ENCODE measurements around the gene HNRNPA1. TPM values are rescaled to one million over a fixed set of nuclear protein-coding genes. Genes with fewer than 3 reads are reported as not detected.

The HNRNPA1 gene
- total and polyA plus RNA-seq, 9 of the 15 experiments (the other 6 are each of a cell fraction or from before 2014, with no cell fraction given) = 1,166 to 2,703 (median 1,815) TPM

DNA sequence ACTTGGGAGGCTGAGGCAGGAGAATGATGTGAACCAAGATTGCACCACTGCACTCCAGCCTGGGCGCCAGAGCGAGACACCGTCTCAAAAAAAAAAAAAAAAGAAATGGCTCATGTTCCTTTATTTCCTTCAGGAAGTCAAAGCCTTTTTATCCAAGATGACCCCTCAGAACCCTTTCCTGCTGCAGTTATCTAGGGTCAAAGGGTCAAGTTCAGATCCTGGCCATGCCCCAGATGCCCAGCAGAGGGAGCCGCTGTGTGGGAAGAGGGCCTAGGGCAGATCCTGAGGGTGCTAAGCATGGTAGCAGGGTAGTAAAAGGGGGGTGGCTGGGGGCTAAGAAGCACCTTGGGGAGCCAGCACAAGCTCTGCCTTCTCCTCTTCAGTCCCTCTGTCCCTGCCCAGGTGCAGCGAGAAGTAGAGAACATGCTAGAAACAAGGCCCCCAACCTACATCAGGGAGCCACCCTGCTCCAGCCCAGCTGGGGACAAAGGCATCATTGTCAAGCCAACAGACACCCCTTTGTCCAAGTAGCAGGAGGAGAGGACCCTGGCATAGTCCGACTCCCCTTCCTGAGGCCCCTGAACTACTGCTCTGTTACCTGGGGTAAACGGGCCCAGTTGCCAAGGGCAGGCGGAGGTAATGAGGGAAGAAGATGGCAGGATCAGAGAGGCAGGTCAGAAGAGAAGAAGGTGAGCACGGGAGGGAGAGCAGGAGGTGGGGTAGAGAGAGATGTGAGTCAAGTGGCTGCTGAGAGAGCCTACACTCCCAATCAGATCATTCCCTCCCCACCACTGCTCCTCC is 13.8 kb downstream of the HNRNPA1 start (continued):
- TF ChIP-seq, protein P1, sequence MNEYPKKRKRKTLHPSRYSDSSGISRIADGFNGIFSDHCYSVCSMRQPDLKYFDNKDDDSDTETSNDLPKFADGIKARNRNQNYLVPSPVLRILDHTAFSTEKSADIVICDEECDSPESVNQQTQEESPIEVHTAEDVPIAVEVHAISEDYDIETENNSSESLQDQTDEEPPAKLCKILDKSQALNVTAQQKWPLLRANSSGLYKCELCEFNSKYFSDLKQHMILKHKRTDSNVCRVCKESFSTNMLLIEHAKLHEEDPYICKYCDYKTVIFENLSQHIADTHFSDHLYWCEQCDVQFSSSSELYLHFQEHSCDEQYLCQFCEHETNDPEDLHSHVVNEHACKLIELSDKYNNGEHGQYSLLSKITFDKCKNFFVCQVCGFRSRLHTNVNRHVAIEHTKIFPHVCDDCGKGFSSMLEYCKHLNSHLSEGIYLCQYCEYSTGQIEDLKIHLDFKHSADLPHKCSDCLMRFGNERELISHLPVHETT (CRISPR knock-in tag; conservative IDR thresholded peaks at IDR 0.05 in 1 of 2, IDR thresholded peaks at IDR 0.05 in 1 of 2) = 0 out of 4 replicates have a peak, but pooled peaks of 1 of the 2 experiments have one; percentile 51
- TF ChIP-seq, protein P2, sequence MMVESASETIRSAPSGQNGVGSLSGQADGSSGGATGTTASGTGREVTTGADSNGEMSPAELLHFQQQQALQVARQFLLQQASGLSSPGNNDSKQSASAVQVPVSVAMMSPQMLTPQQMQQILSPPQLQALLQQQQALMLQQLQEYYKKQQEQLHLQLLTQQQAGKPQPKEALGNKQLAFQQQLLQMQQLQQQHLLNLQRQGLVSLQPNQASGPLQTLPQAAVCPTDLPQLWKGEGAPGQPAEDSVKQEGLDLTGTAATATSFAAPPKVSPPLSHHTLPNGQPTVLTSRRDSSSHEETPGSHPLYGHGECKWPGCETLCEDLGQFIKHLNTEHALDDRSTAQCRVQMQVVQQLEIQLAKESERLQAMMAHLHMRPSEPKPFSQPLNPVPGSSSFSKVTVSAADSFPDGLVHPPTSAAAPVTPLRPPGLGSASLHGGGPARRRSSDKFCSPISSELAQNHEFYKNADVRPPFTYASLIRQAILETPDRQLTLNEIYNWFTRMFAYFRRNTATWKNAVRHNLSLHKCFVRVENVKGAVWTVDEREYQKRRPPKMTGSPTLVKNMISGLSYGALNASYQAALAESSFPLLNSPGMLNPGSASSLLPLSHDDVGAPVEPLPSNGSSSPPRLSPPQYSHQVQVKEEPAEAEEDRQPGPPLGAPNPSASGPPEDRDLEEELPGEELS (CRISPR knock-in tag; IDR thresholded peaks at IDR 0.05; ENCODE audit: borderline replicate concordance) = no peak
- TF ChIP-seq GTF2B (IDR thresholded peaks at IDR 0.05; ENCODE audit: extremely low read depth, insufficient read length) = no peak
- TF ChIP-seq SMC3 (conservative IDR thresholded peaks at IDR 0.05; ENCODE audit: insufficient read depth, low read depth, low read length) = peak; percentile 90
- no peak for TF ChIP-seq ZNF253 (CRISPR knock-in tag; conservative IDR thresholded peaks at IDR 0.05)
- TF ChIP-seq, protein P3, sequence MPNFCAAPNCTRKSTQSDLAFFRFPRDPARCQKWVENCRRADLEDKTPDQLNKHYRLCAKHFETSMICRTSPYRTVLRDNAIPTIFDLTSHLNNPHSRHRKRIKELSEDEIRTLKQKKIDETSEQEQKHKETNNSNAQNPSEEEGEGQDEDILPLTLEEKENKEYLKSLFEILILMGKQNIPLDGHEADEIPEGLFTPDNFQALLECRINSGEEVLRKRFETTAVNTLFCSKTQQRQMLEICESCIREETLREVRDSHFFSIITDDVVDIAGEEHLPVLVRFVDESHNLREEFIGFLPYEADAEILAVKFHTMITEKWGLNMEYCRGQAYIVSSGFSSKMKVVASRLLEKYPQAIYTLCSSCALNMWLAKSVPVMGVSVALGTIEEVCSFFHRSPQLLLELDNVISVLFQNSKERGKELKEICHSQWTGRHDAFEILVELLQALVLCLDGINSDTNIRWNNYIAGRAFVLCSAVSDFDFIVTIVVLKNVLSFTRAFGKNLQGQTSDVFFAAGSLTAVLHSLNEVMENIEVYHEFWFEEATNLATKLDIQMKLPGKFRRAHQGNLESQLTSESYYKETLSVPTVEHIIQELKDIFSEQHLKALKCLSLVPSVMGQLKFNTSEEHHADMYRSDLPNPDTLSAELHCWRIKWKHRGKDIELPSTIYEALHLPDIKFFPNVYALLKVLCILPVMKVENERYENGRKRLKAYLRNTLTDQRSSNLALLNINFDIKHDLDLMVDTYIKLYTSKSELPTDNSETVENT (CRISPR knock-in tag; IDR thresholded peaks at IDR 0.05) = no peak
- TF ChIP-seq ZNF384 (IDR thresholded peaks at IDR 0.05; ENCODE audit: low read depth, low read length) = peak; percentile 82
- TF ChIP-seq, protein P4, sequence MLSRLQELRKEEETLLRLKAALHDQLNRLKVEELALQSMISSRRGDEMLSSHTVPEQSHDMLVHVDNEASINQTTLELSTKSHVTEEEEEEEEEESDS (CRISPR knock-in tag; IDR thresholded peaks at IDR 0.05) = no peak
- TF ChIP-seq ATF2 (CRISPR knock-in tag; IDR thresholded peaks at IDR 0.05) = no peak
- peak; percentile 22; the same call in 1 of the 2 replicates for TF ChIP-seq POLR2G (IDR thresholded peaks at IDR 0.05; ENCODE audit: low read depth, low read length)
- TF ChIP-seq BACH1 (tag; IDR thresholded peaks at IDR 0.05) = no peak
- TF ChIP-seq CREB3 (tag; conservative IDR thresholded peaks at IDR 0.05; ENCODE audit: low read depth) = 0 out of 2 replicates have a peak, but pooled peaks have one; percentile 35
- peak; percentile 65; the same call in 1 of the 2 replicates for TF ChIP-seq ZBTB2 (IDR thresholded peaks at IDR 0.05)

Measured in K562 (cell line).